Activated naive CD4-positive, alpha-beta T cell treated with anti-CD3 and anti-CD28 coated beads, Interleukin-2, amount 50 U/mL, for 72 hours (primary cell): Measurements from ENCODE around the gene FAM20C. TPM values are rescaled to one million over a fixed set of nuclear protein-coding genes. Genes with fewer than 3 reads are reported as not detected.
A peak's percentile ranks its signal among the peaks of the same experiment; 100 is the strongest.

ENCODE experiments used
- ATAC-seq, 2 donors: fragments of 150-1000 bp; cut with Tn5 transposase; 2 replicates each; pipeline ENCODE4 v1.10.0; 2021; ENCODE audit warnings: mild to moderate bottlenecking in 2 of 2, moderate library complexity in 2 of 2
- DNase-seq, 2 donors: peaks; one replicate each; pipeline ENCODE4 v3.0.0; 2021 to 2022; ENCODE audit warnings: low spot score in 2 of 2
- H3K27ac Mint-ChIP-seq, 2 donors: one replicate each; pipeline ENCODE4 v1.8.0; 2022; ENCODE audit warnings: mild to moderate bottlenecking in 2 of 2, mixed read lengths in 2 of 2
- H3K36me3 Mint-ChIP-seq, 2 donors: one replicate each; pipeline ENCODE4 v1.8.0; 2022; ENCODE audit warnings: mixed read lengths in 2 of 2
- H3K9me3 Mint-ChIP-seq, 2 donors: one replicate each; pipeline ENCODE4 v1.8.0; 2022; ENCODE audit warnings: mixed read lengths in 2 of 2
- total RNA-seq, 2 donors: library from RNA; stranded (reverse); gene quantifications; one replicate each; pipeline ENCODE4 v1.2.3, GENCODE V29; 2022

FAM20C gene
- total RNA-seq, 2 donors from 2014 or later = 0.53 TPM; not detected in 1

DNA sequence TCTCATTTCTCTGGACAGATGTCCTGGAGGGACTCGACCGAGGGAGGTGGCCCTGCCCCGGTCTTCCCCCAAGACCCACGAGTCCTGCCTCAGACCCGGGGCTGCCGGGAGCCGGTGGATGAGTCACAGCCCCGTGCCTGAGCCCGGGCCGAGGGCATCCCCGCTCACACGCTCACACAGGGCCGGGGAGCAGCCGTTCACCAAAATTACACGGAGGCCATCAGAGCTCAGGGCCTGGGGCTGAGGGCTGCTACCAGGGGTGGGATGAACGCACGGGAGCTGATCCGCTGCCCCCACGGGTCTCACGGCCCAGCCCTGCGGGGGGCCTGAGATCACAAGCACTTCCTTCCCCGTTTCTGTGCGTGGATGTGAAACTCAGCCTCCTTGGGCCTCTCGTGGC is 17.5 kb downstream of the FAM20C start:
- ATAC-seq (no peak), DNase-seq (no peak)
- no peaks in the 10 kb centered on the region for H3K36me3 Mint-ChIP-seq
- H3K27ac Mint-ChIP-seq = no peak overlapping the region
- H3K9me3 Mint-ChIP-seq = no peaks in the 10 kb centered on the region

GRCh38 chr7:210401-210925 is 18.1 kb downstream of the FAM20C start:
- Mint-ChIP-seq H3K27ac (no peak overlapping the region), H3K9me3 (no peaks in the 10 kb centered on the region), H3K36me3 (no peaks in the 10 kb centered on the region)
- ATAC-seq (no peak), DNase-seq (no peak)

DNA sequence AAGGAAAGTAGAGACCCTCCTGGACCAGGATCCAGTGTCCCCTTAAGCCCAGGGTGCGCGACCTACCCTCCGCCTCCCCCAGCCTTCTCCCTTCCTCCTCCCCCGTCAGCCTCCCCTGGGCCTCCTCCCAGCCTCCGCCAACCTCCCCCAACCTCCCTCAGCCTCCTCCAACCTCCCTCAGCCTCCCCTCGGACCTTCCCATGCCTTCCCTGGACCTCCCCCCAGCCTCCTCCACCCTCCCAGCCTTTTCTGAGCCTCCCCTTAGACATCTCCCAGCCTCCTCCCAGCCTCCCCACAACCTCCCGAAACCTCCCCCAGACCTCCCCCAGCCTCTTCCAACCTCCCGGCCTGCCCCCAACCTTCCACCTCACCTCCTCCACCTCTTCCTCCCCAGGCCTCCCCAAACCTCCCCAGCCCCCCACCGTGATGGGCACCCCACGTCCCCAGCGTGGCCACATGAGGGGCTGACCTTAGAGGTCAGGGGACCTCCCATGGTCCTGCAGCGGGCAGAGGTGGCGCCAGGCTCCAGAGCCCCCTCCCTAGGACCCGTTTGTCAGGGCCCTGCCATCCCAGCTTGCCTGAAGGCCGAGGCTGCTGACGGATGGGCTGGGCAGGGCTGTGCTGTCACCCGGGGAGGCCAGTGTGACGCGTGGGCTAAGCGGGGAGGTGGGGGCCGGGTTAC is 18.8 kb downstream of the FAM20C start:
- Mint-ChIP-seq H3K36me3 (no peaks in the 10 kb centered on the region), H3K9me3 (no peaks in the 10 kb centered on the region), H3K27ac (no peak overlapping the region)
- no peak for DNase-seq
- ATAC-seq = no peak

DNA sequence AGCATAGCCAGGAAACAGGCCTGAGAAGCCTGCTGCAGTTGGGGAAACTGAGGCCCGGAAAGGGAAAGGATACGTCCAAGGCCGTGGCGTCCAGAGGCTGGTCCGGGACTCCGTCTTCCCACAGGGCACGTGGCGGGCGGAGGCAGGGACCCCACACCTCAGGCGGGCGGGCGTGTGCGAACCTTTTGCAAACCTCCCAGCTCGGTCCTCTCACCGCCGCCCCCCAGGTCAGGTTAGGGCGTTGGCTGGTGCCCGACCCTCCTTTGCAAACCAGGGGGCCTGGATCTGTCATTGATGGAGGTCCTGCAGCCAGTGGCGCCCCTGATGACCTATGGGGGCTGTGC is 19.3 kb downstream of the FAM20C start:
- no peaks in the 10 kb centered on the region for H3K9me3 Mint-ChIP-seq
- H3K27ac Mint-ChIP-seq = no peak overlapping the region
- no peak for DNase-seq
- no peaks in the 10 kb centered on the region for H3K36me3 Mint-ChIP-seq
- no peak for ATAC-seq

DNA sequence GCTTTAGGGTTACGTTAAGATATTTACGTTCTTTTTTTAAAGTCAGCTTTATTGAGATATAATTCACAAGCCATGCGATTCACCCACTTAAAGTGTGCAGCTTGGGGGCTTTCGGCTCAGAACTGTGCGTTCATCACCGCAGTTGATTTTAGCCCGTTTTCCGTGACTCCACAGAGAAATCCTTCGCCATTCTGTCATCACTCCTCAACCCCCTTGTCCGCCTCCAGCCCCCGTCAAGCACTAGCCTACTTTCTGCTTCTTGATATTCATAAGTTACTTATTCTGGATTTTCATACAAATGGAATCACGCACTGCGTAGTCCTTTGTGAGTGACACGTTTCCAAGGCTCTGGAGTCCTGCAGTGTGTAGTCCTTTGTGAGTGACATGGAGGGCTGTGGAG is 20.4 kb downstream of the FAM20C start:
- ATAC-seq (no peak), DNase-seq (no peak)
- peak overlapping the region in 1 of 2 donors; percentile 65 for H3K27ac Mint-ChIP-seq
- no peaks in the 10 kb centered on the region for H3K36me3 Mint-ChIP-seq
- no peaks in the 10 kb centered on the region for H3K9me3 Mint-ChIP-seq

GRCh38 chr7:213324-213993 is 21.1 kb downstream of the FAM20C start:
- Mint-ChIP-seq H3K27ac (no peak overlapping the region), H3K36me3 (no peaks in the 10 kb centered on the region), H3K9me3 (no peaks in the 10 kb centered on the region)
- no peak for DNase-seq
- no peak for ATAC-seq

DNA sequence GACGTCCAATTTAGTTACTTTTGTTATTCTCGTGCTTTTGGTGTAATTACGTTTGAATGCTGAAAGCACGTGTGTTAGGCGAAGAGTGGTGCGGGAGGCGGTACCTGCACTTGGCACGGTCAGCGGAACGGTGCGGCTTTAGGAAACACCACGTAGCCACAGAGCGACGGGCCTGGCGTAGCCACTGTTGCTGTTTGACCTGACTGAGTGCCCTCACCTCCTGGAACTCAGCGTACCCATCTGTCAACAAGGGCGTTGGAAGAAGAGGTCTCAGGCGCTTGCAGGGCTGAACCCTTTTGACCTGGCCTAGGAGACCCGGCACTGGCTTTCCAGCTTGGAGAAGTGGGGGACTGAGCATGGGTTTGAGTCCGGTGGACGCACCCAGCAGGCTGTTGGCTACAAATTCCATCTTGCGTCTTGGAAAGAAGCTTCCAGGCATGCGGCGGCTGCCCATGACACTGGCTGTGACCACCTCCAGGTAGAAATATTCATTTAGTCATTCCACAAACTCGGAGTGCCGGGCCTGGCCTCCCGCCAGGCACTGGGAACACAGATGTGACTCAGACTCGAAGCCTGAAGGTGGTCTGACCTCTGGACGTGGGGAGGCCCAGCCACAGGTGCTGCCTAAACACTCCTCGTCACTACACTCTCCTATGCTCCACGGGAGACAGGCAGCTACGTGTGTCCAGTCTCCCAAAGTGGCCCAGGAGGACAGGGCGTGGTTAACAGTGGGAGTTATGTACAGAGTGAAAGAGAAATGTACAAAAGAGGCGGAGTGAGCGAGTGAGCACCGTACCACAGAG is 22.2 kb downstream of the FAM20C start:
- Mint-ChIP-seq H3K9me3 (no peaks in the 10 kb centered on the region), H3K27ac (no peak overlapping the region), H3K36me3 (no peaks in the 10 kb centered on the region)
- no peak for ATAC-seq
- DNase-seq = no peak

DNA sequence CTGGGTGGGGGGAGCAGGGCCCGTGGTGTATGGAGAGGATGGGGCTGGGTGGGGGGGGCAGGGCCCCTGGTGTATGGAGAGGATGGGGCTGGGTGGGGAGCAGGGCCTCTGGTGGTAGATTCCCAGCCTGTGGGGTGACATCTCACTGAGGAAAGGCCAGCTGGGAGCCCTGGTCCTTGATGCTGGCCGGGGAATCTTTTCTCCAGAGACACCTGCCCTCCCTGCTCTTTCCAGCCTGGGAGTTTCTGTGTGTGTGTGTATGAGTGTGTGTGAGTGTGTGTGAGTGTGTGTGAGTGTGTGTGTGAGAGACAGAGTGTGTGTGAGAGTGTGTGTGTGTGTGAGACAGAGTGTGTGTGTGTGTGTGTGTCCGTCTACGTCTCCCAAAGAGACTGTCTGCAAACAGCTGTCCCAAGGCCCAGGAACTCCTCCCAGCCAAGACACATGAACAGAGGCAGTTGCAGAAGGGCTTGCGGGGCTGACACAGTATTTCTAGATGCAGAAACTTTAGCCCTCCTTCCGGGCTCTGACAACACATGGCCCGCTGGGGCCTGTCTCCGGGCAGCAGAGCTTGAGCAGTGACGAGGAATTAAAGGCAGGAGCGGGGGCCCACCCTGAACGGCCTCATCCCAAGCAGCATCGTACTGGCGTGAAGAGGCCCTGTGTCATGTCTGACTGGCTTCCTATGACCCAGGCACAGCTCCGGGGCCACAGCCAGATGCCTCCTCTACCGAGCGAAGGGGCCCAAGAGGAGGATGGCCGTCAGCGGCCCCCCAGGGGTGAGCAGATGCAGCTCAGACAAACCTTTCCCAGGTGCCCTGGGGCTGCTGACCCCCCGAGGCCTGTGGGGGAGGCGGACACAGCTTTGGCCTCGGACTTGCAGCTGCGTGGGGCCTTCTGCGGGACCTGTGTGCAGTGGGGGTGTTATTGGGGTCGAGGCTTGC is 24.3 kb downstream of the FAM20C start:
- H3K9me3 Mint-ChIP-seq = no peaks in the 10 kb centered on the region
- no peak for ATAC-seq
- no peak overlapping the region for H3K27ac Mint-ChIP-seq
- no peaks in the 10 kb centered on the region for H3K36me3 Mint-ChIP-seq
- no peak for DNase-seq

- H3K36me3 Mint-ChIP-seq = no peaks in the 10 kb centered on the region
- H3K27ac Mint-ChIP-seq = no peak overlapping the region
- DNase-seq = no peak
- ATAC-seq = no peak
- no peaks in the 10 kb centered on the region for H3K9me3 Mint-ChIP-seq
Measured at GRCh38 chr7:217781-218180, 25.4 kb downstream of the FAM20C start.

GRCh38 chr7:218316-218715 is 25.9 kb downstream of the FAM20C start:
- ATAC-seq (no peak), DNase-seq (no peak)
- Mint-ChIP-seq H3K9me3 (no peaks in the 10 kb centered on the region), H3K36me3 (no peaks in the 10 kb centered on the region), H3K27ac (no peak overlapping the region)

DNA sequence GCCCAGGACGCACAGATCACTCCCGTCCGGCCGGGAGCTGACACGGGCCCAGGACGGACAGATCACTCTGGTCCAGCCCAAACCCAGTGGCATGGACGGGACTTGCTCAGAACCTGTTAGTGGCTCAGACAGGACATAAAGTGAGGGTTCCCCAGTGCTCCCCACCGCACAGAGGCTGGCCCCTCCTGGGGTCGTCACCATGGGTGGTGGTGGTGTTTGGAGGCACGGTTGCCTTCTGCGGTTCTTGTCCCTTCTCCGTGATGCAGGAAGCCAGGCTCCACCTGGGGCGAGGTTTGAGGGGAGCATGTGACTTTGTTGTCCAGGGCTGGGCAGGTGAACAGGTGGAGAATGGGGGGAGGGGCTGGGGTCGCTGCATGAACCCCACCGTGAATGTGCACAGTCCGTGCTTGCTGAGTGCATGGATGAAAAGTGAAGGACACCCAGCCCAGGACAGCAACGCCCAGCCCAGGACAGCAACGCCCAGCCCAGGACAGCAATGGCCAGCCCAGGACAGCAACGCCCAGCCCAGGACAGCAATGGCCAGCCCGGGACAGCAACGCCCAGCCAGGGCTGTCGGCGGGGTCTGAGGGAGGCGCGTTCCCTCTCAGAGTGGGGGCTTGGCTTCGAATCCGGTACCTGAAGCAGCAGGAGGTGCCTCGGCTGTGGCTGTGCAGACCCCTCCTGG is 26.7 kb downstream of the FAM20C start:
- H3K27ac Mint-ChIP-seq = no peak overlapping the region
- no peaks in the 10 kb centered on the region for H3K9me3 Mint-ChIP-seq
- H3K36me3 Mint-ChIP-seq = no peaks in the 10 kb centered on the region
- ATAC-seq (no peak), DNase-seq (no peak)

DNA sequence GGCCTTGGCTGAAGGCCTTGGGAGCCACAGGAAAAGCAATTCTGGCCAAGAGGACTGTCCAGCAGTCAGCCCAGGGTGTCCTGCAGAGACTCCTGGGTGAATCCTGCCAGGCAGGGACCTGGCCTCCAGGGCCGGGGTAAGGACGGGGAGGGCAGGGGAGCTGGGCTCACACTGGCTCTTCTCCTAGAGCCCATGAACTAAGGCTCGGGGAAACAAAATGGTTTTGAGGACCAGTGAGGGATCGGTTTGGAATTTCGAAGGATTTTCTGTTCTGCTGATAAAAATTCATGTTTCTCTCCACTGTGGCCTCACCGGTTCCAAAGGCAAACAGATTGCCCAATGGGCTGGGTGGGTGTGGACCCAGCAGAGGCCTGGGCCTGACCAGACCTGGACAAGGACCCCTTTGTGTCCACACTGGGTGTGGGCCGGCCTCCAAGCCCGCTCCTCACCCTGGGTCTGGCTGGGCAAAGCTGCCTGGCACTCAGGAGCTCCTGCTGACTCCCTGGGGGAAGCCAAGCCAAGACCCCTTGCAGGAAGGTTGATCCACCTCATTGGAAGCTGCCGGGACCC is 27.3 kb downstream of the FAM20C start:
- Mint-ChIP-seq H3K27ac (peak overlapping the region in 1 of 2 donors; percentile 20), H3K9me3 (no peaks in the 10 kb centered on the region), H3K36me3 (no peaks in the 10 kb centered on the region)
- no peak for ATAC-seq
- DNase-seq = no peak

DNA sequence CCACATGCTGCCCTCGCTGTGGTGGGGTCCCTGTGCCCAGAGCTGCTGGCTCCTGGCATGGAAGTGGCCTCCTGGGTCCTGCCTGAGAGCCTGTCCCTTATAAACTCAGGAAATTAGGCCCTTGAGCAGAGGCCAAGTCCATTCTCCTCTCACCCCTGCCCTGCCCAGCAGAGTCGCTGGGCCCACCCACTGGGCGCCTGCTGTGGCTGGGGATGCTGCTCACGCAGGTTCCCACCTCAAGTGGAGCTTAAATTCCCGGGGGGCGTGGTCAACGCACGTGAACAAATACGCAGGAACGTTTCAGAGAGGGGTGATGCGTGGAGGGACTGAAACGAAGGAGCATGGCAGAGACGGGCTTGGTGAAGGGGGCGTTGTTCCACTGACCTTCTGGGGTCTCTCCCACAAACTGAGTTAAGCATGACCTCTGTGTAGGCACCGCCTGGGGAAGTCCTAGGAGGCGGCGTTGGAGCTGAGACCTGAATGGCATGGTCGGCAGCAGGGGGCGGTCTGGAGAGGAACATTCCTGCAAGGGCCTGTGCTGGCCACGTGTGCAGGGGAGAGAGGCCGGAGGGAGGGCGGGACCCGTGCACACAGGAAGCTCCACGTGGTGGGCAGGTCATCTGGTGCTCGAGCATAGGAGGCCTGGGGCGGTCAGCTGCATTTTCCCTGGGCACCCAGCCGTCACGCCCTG is 27.9 kb downstream of the FAM20C start:
- H3K27ac Mint-ChIP-seq = peak overlapping the region in 1 of 2 donors; percentile 20
- DNase-seq = no peak
- H3K9me3 Mint-ChIP-seq = no peaks in the 10 kb centered on the region
- no peak for ATAC-seq
- H3K36me3 Mint-ChIP-seq = no peaks in the 10 kb centered on the region

GRCh38 chr7:221978-222715 is 29.8 kb downstream of the FAM20C start:
- Mint-ChIP-seq H3K9me3 (no peaks in the 10 kb centered on the region), H3K27ac (no peak overlapping the region), H3K36me3 (no peaks in the 10 kb centered on the region)
- DNase-seq (no peak), ATAC-seq (no peak)

GRCh38 chr7:222716-223041 is 30.3 kb downstream of the FAM20C start:
- Mint-ChIP-seq H3K27ac (no peak overlapping the region), H3K36me3 (no peaks in the 10 kb centered on the region), H3K9me3 (no peaks in the 10 kb centered on the region)
- no peak for DNase-seq
- no peak for ATAC-seq
